HFF-Myc (cell line): ENCODE measurements around the gene KRT77.

Experiments used
- DNase-seq: peaks from one replicate; pipeline ENCODE4 v3.0.0-alpha.2; 2011; ENCODE audit warnings: low read depth; ENCODE audit errors: extremely low read depth
- H3K4me3 ChIP-seq: replicated peaks from 2 replicates; pipeline ENCODE4 v1.5.1; 2011; ENCODE audit warnings: low read depth, mild to moderate bottlenecking, control low read depth, low read length
- CTCF ChIP-seq: IDR thresholded peaks from 2 replicates; pipeline ENCODE4 v1.5.1; 2012; ENCODE audit warnings: mild to moderate bottlenecking, low read depth, low read length, control low read depth; ENCODE audit errors: missing control alignments

The KRT77 gene

GRCh38 chr12:52702338-52702737, 986 bp downstream of the KRT77 start:
- DNase-seq = no peak
- no peak overlapping the region for H3K4me3 ChIP-seq
- TF ChIP-seq CTCF = no peak

- TF ChIP-seq CTCF = no peak
- DNase-seq = no peak
- H3K4me3 ChIP-seq = no peak overlapping the region
These were observed 2.0 kb downstream of the KRT77 start for GRCh38 chr12:52701281-52701680.

- DNase-seq = no peak
- no peak for TF ChIP-seq CTCF
- no peak overlapping the region for H3K4me3 ChIP-seq
These were observed 3.4 kb downstream of the KRT77 start for GRCh38 chr12:52699960-52700359.

GRCh38 chr12:52699373-52699772, 4.0 kb downstream of the KRT77 start:
- no peak for TF ChIP-seq CTCF
- DNase-seq = no peak

GRCh38 chr12:52698651-52699340, 4.5 kb downstream of the KRT77 start:
- TF ChIP-seq CTCF = no peak
- no peak for DNase-seq
- H3K4me3 ChIP-seq = no peak overlapping the region

More at GRCh38 chr12:52699373-52699772, 4.0 kb downstream of the KRT77 start:
- no peak overlapping the region for H3K4me3 ChIP-seq

- TF ChIP-seq CTCF = no peak
- DNase-seq = no peak
These were observed 6.2 kb downstream of the KRT77 start for GRCh38 chr12:52697058-52697582.

More at GRCh38 chr12:52697058-52697582, 6.2 kb downstream of the KRT77 start:
- no peak overlapping the region for H3K4me3 ChIP-seq
